ENCODE measurements around the gene SETD3.

GRCh38 chr14:99481745-99482099 lies 1.1 kb upstream of the SETD3 start:
- TF ChIP-seq, protein P1, sequence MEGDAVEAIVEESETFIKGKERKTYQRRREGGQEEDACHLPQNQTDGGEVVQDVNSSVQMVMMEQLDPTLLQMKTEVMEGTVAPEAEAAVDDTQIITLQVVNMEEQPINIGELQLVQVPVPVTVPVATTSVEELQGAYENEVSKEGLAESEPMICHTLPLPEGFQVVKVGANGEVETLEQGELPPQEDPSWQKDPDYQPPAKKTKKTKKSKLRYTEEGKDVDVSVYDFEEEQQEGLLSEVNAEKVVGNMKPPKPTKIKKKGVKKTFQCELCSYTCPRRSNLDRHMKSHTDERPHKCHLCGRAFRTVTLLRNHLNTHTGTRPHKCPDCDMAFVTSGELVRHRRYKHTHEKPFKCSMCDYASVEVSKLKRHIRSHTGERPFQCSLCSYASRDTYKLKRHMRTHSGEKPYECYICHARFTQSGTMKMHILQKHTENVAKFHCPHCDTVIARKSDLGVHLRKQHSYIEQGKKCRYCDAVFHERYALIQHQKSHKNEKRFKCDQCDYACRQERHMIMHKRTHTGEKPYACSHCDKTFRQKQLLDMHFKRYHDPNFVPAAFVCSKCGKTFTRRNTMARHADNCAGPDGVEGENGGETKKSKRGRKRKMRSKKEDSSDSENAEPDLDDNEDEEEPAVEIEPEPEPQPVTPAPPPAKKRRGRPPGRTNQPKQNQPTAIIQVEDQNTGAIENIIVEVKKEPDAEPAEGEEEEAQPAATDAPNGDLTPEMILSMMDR (IDR thresholded peaks at IDR 0.05; ENCODE audit: control extremely low read depth in 1 of 3, insufficient read depth in 1 of 3, low read depth in 1 of 3, low read length in 3 of 3), result no peak
- TF ChIP-seq RAD21 (IDR thresholded peaks at IDR 0.05 in 1 of 2, conservative IDR thresholded peaks at IDR 0.05 in 1 of 2; ENCODE audit: low read depth in 2 of 2, low read length in 2 of 2) (no peak), GABPA (IDR thresholded peaks at IDR 0.05; ENCODE audit: borderline replicate concordance, insufficient read depth, low read length) (no peak), JUND (IDR thresholded peaks at IDR 0.05; ENCODE audit: low read length) (no peak), EZH2 (IDR thresholded peaks at IDR 0.05; ENCODE audit: low read depth, low read length, severe bottlenecking) (no peak), CBX8 (IDR thresholded peaks at IDR 0.05; ENCODE audit: borderline replicate concordance, low read depth, low read length) (no peak)

Data from H1 (cell line).